GM19240 (cell line): ENCODE results near the gene RPS19BP1.

ENCODE experiments used
- DNase-seq: peaks from one replicate; pipeline ENCODE4 v3.0.0; 2011; ENCODE audit warnings: low spot score; ENCODE audit not compliant: insufficient read length

Gene RPS19BP1

DNA sequence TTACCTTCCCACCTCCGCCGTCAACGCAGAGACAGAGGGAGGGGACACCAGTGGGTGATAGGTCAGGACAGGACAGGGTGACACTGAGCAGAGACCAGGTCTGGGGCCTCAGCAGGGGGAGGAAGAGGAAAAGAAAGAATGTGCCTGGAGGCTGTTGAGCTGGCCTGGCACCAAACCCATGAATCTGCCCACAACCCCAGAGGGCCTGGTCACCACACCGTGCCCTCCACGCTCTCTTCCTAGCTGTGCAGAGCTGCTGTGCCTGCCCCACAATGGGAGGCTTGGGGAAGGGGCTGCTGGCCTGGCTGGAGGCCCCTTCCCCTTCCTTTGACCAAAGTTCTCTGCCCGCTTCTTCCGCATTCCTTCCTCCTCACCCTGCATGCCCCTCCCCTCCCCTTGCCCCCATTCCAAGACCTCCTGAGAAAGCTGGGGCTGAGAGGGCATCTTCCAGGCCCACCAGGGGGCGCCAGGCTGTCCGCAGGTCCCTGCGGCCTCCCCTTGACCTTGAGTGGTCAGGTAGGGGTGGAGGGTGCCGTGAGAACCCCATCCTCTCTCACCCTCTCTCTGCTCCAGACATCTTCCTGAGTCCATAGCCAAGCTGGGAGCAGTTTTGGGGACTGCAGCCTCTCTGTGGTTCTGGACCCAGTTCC is 27.0 kb upstream of the RPS19BP1 start:
- DNase-seq: no peak

DNA sequence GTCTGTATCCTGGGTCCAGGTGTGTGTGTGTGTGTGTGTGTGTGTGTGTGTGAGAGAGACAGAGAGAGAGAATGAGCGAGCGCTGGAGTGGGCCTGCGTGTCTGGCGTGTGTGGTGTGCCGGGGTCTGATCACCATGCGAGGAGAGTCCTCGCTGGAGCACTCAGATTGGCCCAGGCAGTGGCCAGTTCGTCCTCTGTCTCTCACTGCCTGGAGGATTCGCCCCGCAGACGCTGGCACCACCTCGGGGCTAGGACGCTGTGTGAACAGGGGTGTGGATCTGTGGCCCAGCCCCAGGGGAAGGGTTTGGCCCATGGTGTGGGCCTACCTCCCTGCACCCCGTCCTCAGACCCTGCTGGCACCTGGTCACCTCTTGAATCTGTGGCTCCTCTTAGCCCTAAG is 26.4 kb upstream of the RPS19BP1 start:
- no peak for DNase-seq

DNA sequence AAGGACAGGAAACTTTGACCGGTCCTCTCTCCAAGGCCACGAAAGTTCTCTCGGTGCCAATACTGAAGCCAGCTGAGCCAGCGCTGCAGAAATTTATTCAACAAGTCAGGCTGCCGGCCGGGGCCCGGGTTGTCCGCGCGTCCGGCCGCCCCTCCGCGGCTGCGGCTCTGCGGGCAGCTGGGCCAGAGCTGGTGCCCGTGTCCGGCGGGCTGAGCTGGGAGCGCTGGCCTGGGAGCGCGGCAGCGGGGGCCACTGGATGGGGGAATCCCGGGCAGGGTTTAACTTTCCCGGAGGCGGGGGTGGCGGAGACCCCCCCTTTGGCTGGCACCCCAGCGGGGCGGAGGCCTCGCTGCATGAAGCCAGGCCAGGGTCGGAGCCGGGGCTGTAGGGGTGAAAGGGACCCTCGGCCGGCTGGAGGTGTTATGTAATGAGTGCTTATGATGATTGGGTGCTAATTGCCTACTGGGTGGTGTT is 25.7 kb upstream of the RPS19BP1 start:
- DNase-seq: no peak

DNA sequence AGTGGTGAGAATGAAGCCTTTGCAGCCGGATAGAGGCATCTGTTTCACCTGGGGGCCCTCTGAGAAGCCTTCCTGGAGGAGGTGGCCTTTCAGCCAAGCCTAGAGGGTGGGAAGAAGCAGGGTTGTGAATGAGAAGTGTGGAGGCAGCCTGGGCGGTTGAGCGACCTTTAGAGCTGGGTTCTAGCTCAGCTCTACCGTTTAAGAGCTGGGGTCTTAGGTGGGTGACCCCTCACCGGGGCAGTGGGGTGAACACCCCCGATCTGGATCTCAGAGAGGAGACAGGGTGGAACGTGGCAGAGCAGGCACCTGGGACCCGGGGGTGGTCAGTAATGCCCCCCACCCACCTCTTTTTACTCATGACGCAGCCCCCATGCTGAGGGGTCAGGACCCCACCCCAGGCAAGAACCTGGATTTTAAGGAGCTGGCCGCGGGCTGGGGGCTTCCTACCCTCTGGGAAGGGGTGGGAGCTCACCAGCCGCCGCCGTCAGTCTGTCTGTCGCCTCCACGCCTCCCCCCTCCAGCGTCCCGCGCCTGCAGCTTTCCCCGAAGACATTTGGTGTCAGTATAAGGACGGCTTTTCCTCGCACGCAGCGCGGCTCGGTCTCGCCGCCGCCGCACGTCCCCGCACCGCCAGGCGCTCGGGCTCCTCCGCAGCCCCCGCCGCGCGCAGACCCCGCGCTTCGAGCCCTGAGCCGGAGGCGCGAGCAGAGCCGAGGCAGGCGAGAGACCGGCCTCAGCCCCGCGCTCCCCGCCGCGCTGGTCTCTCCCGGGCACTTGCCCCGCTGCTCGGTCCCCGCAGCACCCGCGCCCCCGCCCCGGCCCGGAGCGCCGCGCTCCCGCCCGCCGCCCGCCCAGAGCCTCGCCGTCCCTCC is 24.7 kb upstream of the RPS19BP1 start:
- no peak for DNase-seq

DNA sequence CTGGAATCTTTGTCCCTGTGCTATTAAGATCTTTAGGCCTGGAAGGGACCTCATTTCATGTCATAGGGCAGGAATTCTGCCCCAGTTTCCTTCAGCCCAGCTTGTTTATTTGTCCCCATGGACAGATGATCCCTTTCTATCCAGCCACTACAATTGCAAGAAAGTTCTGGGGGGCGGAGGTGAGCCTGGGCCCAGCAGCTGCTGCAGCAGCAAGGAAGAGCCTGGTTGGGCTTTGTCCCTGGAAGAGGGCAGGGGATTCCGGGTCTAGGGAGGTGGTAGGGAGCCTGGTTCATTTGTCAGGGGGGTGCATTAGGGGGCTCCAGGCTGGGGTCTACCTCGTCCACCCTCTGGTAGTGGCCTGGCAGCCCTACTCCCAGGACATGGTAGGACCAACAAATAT is 21.6 kb upstream of the RPS19BP1 start:
- no peak for DNase-seq

DNA sequence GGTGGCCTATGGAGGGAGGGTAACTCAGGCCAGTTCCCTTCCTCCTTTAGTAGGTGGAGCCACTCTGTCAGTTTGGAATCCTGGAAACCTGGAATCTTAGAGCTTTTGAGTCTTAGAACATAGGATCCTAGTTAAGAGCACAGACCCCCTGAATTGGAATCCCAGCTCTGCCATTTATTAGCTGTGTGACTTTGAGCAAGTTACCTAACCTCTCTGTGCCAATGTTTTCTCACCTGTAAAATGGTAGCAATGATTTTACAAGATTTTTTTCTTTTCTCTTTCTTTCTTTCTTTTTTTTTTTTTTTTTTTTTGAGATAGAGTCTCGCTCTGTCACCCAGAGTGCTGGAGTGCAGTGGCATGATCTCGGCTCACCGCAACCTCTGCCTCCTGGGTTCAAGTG is 20.9 kb upstream of the RPS19BP1 start:
- no peak for DNase-seq

DNA sequence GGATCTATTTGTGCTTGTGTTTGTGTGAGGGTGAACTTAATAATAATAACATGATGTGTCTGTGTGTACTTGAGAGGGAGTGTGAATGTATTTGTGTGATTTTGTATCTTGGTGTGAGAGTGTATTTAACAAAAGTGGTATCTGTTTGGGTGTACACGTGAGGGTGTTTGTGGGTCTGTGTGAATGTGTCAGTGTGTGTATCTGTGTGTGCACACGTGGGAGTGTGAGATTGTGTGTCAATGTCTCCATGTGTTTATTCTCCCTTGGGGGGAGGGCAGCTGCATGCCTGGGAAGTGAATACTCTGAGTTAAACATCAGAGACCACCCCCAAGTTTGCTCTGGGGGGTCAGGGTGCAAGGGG is 15.0 kb upstream of the RPS19BP1 start:
- DNase-seq: no peak

DNA sequence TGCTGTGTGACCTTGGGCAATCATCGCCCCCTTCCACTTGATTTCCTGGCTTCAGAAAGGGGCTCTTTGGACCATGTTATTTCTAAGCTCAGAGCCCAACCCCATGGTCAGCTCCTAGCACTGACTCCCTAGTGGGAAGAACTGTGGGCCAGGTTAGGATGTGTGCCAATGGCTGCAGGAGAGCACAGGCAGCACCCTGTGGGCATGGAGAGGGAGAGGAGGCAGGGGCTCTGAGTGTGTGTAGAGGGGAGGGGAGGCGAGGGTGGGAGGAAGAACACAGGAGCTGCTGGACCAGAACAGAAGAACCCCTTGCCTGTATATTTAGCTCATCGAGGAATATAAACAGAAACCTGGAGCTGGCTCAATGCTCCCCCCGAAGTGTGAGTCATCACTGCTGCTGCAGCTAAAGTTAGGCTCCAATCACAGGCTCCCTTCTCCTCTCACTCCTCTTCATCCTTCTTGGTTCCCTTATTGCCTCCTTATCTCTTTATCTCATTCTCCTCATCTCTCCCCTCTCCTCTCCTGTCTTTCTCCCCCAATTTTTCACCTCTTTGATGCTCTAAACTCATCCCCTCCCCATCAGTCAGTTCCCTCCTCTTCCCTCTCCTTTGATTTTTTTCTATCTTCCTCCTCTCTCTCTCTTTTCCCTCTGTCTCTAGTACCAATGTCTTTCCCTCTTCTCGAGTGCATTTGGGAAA is 14.5 kb upstream of the RPS19BP1 start:
- no peak for DNase-seq

DNA sequence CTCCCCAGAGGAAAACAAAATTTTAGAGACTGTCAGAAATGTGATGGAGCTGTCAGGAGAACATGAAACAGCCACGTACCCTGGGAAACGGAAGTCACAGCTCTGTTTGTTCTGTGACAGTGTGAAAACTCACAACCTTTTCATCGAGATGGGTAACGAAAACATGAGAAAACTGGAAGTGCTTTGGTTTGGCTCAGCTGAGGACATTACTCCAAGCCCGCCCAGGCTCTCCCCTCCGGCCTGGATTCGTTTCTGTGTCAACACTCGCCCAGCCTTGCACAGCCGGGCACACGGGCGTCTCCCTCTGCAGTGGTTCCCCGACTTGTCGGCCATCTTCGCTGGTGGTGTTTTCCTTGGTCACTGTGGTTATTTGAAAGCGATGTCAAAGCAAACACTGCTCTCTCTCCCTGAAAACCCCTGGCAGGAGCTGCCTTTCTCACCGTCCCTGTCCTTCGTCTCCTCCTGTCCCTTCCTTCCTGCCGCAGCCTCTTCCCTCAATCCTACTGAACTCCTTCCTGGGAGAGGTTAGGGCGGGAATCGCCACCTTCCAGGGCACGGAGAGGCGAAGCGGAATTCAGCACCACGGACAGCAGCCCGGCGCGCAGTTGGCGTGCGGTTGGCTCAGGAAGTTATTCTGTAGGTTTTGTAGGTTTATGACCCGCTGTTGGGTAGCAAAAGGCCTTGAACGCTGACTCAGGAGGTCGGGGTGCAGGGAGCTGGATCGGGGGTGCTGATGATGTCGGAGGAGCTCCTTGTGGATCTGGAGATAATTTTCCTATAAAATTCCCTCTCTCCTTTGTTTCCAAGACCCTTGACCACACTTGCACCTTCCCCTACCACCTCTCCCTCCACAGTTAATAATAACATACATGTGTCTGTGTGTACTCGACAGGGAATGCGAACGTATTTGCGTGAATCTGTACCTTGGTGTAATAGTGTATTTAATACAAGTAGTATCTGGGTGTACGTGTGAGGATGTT is 13.1 kb upstream of the RPS19BP1 start:
- no peak for DNase-seq

DNA sequence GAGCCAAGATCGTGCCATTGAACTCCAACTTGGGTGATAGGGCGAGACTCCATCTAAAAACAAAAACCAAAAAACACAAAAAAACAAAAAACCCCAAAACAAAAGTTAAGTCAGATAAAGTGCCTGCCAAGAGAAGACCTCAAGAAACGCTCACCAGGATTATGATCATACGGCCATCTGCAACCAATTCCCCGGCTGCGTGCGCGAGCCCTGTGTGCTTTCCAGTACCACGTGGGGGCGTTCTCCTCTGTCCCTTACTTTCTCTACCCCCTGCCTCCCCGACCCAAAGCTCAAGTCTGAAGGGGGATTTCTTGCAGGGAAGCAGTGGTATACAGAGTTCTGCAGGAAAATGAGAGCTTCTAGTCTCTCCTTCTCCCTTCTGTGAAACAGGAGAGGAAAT is 10.5 kb upstream of the RPS19BP1 start:
- DNase-seq: no peak

DNA sequence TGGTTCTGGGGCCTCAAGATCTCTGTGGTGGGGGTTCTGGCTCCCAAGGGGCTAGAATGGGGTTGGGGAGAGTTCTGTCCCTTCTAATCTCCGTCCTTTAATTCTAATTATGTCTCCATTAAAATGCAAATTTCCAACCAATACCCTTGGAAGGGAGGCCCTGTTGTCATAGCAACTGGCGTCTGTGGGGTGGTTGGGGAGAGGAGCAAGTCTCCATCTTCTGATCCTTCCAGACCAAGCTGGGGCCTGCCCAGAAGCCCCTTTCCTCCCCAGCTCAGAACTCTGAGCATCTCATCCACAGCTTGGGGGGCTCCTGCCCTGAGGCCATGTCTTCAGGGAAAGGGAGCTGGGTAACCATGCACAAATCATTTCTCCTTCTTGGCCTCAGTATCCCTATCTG is 5.4 kb upstream of the RPS19BP1 start:
- no peak for DNase-seq

DNA sequence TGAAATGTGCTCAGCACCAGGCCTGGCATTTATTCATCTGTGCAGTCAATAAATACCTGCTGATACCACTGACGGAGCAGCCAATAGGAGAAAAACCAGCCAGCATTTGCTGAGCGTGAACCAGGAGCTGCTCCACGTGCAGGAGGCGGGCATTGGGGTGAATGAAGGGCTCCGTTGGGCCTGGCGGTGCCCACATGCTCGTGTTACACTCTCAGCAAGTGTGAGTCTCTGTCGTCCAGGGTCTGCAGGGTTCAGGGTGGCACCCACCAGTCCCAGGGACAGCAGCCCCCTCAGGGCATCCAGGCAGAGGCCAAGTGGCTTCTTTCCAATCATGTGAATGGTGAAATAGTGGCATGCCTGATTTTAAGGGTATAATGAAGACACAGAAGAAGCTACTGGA is 4.2 kb upstream of the RPS19BP1 start:
- no peak for DNase-seq

DNA sequence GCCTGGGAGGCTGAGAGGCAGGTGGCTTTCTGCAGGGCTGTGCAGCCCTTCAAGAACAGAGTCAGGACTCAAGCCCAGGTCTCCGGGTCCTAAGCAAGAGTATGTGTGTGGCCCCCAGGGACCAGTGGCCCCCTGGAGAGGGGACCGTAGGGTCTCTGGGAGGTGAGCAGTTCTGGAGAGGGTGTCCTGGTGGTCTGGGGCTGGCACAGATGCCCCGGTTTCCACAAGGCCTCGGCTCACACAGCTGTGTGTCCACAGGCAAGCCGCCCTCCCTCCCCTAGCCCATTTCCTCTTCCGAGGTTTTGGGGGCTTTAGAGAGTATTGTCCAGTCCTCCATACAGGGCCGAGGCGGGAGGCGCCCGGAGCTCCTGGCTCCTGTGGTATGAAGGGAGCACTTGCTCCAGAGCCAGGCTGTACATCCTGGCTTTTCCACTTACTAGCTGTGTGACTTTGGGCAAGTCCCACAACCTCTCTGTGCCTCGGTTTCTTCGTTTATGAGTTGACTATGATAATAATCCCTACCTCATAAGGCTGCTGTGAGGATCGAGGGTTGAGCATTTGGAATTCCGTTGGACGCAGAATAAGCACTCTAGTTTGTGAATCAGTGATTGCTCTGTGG is 3.4 kb upstream of the RPS19BP1 start:
- no peak for DNase-seq

DNA sequence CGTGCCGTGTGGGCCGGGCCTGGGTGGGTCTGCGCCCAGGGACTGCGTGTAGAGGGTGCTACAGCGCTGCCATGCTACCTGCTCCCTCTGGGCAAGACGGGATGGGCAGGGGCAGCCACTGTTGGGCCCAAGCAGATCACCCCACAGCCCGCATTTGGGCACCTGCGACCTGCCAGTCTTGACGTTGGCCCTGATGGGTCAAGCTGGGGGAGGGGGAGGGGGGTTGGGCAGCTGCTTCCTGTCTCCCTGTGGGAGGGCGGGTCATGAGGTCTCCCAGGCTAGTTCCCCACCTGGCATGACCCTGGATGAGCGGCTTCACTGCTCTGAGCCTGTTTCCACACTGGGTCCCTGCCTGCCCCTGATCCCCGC is 2.8 kb upstream of the RPS19BP1 start:
- DNase-seq: no peak

DNA sequence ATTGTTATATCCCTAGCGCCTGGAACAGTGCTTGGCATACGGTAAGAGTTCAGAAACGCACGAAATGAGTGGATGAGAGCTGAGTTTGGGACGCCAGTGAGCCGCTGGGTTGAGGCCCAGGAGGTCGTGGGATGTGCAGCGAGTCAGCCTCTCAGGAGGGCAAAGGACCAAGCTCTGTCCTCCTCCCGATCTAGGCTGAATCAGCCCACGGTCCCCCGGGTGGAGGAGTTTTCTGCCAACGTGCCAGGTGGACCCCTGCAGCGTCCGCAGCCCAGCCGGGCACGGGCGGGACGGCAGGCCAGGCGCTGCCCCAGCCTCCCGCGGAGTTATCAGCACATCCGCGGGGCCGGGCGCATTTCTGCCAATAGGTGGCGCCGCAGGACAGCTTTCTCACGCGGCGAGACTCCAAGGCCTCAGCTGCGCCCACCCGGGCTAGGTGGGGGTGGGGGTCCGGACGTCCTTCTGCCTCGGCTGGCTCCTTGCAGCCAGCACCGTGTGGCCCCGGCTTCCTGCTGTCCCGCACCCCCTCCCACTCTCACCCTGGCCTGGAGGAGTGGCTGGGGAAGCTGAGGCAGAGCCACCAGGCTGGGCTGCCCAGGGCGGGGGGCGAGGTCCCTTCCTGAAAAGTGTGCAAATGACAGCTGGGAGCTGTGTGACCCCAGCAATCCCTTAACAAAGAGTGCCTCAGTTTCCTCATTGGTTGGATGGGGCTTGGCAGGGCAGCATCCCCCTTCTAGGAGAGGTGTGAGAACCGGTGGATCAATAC is 2.2 kb upstream of the RPS19BP1 start:
- DNase-seq: no peak

DNA sequence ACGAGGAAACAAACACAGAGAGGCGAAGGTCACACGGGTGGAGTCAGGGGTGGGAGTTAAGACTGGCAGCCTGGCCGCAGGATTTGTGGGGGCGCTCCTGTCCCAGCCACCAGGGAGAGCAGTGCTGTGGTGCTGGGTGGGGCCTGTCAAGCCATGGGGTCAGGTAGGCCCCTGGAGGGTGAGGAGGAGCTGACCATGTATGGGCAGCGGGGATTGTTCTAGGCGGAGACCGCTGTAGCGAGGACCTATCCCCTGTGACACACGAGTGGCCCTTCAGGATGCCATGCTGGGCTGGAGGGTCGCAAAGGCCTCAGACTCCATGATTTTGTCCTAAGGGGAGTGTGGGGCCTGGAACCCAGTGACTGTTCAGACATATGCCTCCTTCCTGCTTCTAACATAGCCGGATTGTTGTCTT is 1.6 kb upstream of the RPS19BP1 start:
- no peak for DNase-seq

DNA sequence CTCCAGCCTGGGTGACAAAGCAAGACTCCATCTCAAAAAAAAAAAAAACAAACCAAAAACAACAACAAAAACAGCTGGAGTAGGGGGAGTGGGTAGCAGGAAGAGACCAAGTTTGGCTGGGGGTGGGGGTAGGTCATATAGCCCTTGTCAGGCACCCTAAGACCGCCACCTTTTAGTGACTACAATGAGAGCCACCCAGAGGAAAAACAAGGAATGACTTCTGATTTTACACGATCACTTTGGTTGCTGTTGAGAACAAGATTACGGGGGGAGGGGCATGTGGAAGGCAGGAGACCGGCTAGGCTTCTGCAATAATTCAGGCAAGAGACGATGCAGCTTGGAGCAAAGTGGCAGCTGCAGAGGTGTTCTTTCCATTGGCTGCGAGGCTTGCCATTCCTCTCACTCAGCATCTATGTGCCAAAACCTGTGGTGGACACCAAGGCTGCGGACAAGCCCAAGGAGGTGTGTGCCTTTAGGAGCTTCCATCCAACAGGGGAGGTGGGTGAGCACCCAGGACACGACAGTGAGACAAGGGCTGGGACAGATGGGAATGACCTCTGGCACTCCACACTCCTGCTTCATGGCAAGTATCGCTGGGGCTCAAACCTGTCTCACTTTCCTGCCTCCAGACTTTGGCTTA is 1.7 kb downstream of the RPS19BP1 start:
- no peak for DNase-seq

DNA sequence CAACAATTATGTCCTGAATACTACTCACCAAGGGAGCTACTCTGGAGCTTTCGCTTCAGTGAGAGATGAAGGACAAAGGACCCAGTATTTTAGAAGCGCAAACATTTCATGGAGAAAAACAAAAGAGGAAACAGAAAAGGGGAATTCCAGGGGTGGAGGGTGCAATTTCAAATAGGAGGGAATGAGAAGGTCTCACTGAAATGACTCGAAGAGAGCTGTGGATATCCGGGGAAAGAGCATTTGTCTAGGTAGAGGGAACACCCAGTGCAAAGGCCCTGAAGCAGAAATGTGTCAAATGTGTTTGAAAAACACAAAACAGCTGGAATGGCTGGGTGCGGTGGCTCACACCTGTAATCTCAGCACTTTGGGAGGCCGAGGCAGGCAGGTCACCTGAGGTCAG is 2.4 kb downstream of the RPS19BP1 start:
- no peak for DNase-seq

DNA sequence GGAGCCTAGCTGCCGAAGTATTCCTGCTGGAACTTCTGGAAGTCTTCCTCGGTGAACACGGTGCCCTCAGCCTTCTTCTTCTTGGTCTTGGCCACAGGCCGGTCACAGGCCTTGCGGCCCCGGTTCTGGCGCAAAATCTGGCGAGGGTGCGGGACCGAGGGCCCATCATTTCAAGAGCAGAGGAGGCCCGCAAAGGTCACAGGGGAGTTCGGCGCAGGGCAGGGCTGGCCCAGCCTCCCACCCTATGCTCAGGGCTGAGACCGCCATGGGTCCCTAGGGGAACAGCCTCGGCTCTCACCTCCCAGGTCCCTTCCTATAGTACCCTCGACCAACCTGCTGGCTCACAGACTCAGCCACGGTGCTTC is 3.1 kb downstream of the RPS19BP1 start:
- DNase-seq: no peak
